Rectal smooth muscle tissue (tissue), 1 donor: ENCODE data around the gene ZDHHC17.
A peak's percentile ranks its signal among the peaks of the same experiment; 100 is the strongest.

Experiments
- H3K27ac ChIP-seq: one replicate; pipeline ENCODE4 v1.7.0; 2013; ENCODE audit warnings: low read depth, low read length, inconsistent platforms
- H3K27me3 ChIP-seq: one replicate; pipeline ENCODE4 v1.7.0; 2013; ENCODE audit warnings: low read length; ENCODE audit not compliant: control insufficient read depth, insufficient read depth
- H3K36me3 ChIP-seq: one replicate; pipeline ENCODE4 v1.7.0; 2013; ENCODE audit warnings: low read length; ENCODE audit not compliant: control insufficient read depth, insufficient read depth
- H3K4me1 ChIP-seq: one replicate; pipeline ENCODE4 v1.7.0; 2013; ENCODE audit warnings: low read length; ENCODE audit not compliant: control insufficient read depth, insufficient read depth
- H3K4me3 ChIP-seq: one replicate; pipeline ENCODE4 v1.7.0; 2013; ENCODE audit warnings: low read length
- H3K9ac ChIP-seq: one replicate; pipeline ENCODE4 v1.7.0; 2013; ENCODE audit warnings: low read length

The ZDHHC17 gene

DNA sequence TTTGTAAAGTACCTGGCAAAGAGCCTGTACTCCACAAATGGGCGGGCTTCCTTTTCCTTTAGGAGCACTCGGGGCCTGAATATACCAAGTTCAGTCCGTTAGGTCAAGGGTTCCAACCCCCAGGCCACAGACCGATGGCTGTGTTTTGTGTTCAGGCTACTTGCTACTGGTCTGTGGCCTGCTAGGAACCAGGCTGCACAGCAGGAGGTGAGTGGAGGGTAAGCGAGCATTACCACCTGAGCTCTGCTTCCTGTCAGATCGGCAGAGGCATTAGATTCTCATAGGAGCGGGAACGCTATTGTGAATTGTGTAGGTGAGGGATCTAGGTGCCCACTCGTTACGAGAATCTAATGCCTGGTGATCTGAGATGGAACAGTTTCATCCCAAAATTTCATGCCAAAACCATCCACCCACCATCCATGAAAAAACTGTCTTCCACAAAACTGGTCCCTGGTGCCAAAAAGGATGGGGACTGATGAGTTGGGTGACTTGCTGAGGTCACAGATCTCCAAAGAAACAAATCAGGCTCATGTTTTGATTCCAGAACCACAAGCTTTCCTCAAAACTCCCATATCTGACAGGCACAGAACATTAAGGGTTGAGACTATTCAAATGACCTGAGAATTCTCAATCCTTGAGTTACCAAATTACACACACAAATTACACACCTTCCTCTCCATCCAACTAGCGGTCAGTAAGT, 110.7 kb downstream of the ZDHHC17 start:
- Histone ChIP-seq H3K36me3 (no peaks in the 10 kb centered on the region), H3K4me1 (no peaks in the 10 kb centered on the region), H3K27ac (no peak overlapping the region), H3K4me3 (no peak overlapping the region), H3K27me3 (no peaks in the 10 kb centered on the region), H3K9ac (no peak overlapping the region)

DNA sequence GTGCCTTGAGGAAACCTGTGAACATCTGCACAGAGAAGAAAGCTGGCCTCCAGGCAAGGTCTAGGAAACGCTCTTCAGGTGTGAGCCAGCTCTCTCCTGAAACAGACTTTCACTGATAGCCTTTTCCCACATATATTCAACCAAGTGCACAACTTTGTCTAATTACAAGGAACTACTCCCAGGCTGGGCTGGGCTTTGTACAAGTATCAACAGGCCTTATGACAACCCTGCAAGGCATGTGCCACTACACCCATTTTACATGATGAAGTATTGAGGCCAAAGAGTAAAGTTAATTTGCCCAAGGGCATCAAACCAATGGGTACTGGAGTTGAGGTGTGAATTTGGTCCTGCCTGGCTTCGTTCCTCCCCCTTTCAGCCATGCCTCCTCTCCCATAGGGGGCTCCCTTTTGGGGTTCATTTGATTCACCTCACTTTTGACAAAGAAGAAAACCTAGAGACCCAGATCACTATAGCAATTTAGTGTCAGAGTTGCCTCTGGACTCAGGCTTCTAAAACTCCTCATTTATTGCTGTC, 112.8 kb downstream of the ZDHHC17 start:
- Histone ChIP-seq H3K36me3 (no peaks in the 10 kb centered on the region), H3K4me1 (no peaks in the 10 kb centered on the region), H3K27ac (no peak overlapping the region), H3K9ac (no peak overlapping the region), H3K4me3 (no peak overlapping the region), H3K27me3 (no peaks in the 10 kb centered on the region)

DNA sequence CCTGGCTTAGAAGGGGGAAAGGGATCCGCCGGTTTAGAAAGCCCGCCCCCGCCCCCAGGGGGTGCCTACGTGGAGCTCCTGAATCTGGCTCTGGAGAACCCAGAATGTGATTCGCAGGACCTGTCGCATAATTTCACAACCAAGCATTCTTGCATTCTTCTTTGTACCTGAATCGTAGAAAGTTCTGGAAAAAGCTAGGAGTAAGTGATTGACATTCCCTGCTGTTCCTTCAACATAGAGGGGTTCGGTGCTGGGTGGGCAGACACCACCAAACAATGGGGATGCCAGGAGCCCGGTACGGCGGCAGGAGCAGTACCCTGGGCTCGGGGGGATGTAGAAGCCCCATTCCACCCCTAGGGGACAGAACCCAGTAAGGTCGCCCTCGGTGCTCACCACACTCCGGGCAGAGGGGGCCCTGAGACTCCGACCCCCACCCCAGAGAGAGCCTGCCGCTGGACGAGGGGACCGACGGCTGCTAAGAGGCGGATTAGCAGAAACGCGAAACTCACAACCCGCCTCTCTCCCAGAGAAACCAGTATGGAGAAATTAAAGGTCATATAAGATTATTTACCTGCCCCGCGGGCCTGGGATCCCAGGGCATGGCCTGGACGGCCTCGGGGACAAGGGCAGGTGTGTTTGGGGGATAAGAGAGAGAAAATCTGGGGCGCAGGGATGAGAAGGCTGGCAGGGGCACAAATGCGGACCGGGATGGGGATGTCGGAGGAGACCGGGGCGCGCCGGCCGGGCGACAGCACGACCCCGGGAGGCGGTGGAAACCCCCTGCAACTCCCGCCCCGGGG, 114.4 kb downstream of the ZDHHC17 start:
- H3K4me1 ChIP-seq, result no peaks in the 10 kb centered on the region
- H3K36me3 ChIP-seq, result no peaks in the 10 kb centered on the region
- peak overlapping the region; percentile 52 for H3K9ac ChIP-seq
- no peaks in the 10 kb centered on the region for H3K27me3 ChIP-seq
- H3K27ac ChIP-seq, result peak overlapping the region; percentile 87
- H3K4me3 ChIP-seq, result peak overlapping the region; percentile 85

DNA sequence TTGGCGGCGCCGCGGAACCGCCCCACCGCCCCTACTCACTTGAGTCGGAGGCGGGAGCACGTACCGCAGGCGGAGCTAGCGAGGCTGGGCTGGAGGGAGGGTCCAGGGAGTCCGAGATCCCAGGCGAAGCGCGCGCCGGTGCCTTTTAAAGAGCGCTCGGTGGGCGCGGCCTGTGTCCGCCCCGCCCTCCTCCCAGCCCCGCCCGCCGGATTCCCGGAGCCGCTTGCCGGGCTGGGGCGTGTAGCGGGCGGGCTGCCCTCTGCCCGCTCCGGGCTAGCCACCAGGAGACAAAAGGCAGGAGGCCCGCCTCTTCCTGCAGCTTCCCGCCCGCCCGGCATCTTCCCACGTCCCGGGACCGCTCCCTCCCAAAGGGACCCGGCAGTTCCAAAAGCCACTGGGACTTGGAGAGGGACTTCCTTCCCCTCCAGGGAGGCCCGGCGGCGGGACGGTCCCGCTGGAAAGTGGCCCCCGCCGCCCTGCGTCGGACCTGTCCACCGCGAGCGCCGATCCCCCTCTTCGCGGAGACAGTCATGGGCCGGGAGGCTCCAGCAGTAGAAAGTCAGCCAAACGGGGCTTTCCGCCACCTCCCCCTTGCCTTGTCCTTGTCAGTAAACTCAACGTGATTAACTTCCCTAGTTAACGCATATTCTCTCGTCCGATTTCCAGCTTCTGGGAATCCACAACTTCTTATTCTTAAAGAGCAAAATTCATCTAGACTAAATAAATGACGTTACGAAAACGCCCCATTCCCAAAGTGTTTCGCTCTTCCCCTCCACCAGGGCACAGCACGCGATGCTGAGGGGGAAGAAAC, 115.2 kb downstream of the ZDHHC17 start, which contains the start of gene CSRP2:
TSS of gene CSRP2 (minus strand) at position 121 of the 811 bp plus-strand sequence. CDS start 12,759 bp downstream, outside the sequence.
- Histone ChIP-seq H3K4me1 (no peaks in the 10 kb centered on the region), H3K27ac (peak within 1 kb of the TSS; percentile 87), H3K27me3 (no peaks in the 10 kb centered on the region), H3K36me3 (no peaks in the 10 kb centered on the region), H3K9ac (peak within 1 kb of the TSS; percentile 52), H3K4me3 (peak within 1 kb of the TSS; percentile 85)

DNA sequence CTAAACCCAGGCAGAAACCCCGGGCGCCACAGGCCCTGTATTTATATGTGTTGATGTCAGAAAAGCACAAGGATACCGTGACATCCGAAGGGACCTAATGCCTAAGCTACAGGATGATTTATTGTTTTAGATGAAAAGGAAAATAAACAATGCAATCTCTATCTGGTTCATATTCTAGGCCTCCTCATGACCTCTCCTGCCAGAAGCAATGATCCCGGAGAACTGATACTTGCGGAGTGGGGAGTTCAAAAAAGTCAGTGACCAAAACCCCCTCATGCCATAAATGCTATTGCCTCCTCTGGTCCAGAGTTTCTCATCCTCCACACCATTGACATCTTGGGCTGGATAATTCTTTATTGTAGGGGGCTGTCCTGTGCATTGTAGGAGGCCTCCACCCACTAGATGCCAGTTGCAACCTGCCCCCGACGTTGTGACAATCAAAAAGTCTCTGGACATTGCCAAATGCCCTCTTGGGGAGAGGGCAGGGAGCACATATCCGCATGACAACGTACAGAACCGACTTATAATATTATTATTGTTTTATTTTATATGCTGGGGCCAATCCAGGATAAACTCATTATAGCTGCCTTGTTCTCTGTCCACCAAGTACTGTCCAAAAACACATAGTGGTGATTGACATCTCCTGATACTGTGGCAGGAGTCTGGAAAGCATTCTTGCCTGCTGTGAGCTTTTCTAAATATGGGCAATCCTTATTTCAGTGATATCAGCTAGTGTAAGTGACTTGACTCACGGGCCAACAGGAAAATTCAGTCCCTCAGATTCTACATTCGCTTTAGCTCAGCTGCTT, 116.0 kb downstream of the ZDHHC17 start:
- no peaks in the 10 kb centered on the region for H3K36me3 ChIP-seq
- H3K9ac ChIP-seq, result no peak overlapping the region
- peak overlapping the region; percentile 85 for H3K4me3 ChIP-seq
- peak overlapping the region; percentile 87 for H3K27ac ChIP-seq
- H3K27me3 ChIP-seq, result no peaks in the 10 kb centered on the region
- H3K4me1 ChIP-seq, result no peaks in the 10 kb centered on the region

DNA sequence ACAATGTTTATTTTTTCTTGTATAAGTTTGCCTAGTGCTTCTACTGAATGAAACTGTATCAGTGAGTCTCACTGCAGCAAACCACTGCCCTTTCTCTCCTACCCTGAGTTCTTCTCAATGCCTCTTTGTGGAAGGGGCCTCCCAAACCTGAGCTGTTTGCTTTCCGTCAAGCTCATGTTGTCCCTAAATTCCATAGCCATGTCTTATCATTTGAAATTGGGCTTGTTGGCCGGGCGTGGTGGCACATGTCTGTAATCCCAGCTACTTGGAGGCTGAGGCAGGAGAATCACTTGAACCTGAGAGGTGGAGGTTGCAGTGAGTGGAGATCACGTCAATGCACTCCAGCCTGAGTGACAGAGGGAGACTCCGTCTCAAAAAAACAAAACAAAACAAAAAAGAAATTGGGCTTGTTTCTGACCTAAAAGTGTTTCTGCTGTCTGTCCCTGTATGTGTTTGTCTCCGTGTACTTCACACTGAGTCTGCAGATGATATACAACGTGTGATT, 116.7 kb downstream of the ZDHHC17 start:
- Histone ChIP-seq H3K36me3 (no peaks in the 10 kb centered on the region), H3K27me3 (no peaks in the 10 kb centered on the region), H3K4me1 (no peaks in the 10 kb centered on the region), H3K27ac (no peak overlapping the region), H3K9ac (no peak overlapping the region), H3K4me3 (no peak overlapping the region)

DNA sequence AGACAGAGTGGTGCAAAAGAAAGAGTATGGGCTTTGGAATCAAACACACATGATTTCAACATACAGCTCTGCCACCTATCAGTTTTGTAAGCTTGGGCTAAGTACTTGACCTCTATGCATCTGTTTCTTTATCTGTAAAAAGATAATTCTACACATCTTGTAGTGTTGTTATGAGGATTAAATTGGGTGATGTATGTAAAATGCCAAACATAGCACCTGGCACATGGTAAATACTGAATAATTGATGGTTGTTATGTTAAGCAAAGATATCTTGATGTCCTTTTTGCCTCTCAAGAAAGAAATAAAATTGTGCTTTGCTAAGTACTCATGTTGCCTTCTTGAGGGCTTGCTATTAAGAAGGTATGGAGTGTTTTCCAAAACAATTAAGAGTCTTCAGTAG, 117.2 kb downstream of the ZDHHC17 start:
- no peak overlapping the region for H3K4me3 ChIP-seq
- H3K27ac ChIP-seq, result no peak overlapping the region
- H3K4me1 ChIP-seq, result no peaks in the 10 kb centered on the region
- no peaks in the 10 kb centered on the region for H3K36me3 ChIP-seq
- H3K27me3 ChIP-seq, result no peaks in the 10 kb centered on the region
- no peak overlapping the region for H3K9ac ChIP-seq

DNA sequence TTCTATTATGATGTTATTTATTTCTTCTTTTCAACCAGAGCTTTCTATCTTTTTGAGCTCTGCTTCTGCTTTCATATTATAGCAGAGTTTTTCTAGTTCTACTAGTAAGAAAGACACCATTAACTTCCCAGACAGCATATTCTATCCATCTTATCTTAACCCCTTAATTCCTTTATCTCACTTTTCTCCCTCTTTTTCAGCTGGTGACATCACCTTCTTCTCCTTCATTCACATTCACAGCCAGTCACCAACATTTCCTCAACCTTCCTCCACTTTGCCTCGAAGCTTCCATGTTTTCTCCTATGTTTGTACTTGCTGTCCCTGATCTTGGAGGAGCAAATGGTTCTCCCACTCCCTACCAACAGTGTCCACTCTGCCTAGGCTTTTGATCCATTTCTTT, 118.5 kb downstream of the ZDHHC17 start:
- H3K27me3 ChIP-seq, result no peaks in the 10 kb centered on the region
- no peaks in the 10 kb centered on the region for H3K36me3 ChIP-seq
- H3K4me3 ChIP-seq, result no peak overlapping the region
- no peak overlapping the region for H3K9ac ChIP-seq
- no peak overlapping the region for H3K27ac ChIP-seq
- H3K4me1 ChIP-seq, result no peaks in the 10 kb centered on the region

DNA sequence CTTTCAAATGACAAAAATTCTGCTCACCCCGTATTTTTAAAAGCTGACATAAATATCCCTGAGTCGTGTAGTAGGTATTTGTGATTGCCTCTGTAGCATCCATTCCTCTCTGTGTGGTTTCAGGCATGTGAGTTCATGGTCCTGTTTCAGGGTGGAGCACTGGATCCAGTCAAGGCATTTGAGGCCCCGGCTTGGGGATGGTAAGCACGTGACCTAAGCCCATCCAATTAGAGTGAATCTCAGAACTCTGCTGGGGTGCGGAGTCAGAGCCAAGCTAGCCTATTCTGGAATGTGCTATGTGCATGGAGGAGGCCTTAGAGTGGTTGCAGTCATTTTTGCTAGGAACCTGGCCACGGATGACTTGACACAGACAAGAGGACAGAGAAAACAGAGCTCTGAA, 119.2 kb downstream of the ZDHHC17 start:
- H3K36me3 ChIP-seq, result no peaks in the 10 kb centered on the region
- no peaks in the 10 kb centered on the region for H3K4me1 ChIP-seq
- H3K27ac ChIP-seq, result no peak overlapping the region
- H3K9ac ChIP-seq, result no peak overlapping the region
- no peaks in the 10 kb centered on the region for H3K27me3 ChIP-seq
- no peak overlapping the region for H3K4me3 ChIP-seq

DNA sequence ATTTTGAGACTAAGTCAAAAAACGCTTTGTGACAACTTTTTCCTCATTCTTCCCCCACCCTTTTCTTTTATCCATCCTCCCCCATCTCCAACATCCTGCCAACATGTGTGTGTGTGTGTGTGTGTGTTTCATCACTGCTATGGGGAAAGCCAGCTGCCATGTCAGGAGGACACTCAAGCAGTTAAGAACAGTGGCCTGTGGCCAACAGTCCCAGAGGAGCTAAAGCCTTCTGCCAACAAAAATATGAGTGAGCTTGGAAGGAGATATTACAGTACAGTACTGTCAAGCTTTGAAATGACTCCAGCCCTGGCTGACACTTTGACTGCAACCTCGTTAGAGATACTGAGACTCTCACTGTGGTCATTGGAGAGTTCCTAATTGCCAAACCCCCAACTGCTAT, 119.9 kb downstream of the ZDHHC17 start:
- Histone ChIP-seq H3K36me3 (no peaks in the 10 kb centered on the region), H3K27ac (no peak overlapping the region), H3K4me1 (no peaks in the 10 kb centered on the region), H3K9ac (no peak overlapping the region), H3K4me3 (no peak overlapping the region), H3K27me3 (no peaks in the 10 kb centered on the region)

DNA sequence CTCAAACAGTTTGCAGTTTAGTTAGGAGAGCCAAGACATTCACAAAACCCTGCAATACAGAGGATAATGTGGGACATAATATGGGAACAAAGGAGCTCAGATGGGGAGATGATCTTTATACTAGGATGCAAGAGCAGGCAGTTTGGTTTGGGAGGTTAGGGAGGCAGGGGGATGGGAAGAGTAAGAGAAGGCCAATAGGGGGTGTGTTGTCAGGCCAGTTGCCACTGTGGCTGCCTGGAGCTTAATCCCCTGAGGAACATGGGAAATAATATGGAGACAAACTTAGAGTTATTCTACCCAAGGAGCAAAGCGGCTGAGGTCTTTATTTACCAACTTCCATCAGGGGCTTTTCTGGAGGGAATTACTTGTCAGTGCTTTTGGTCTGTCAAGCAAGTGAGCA, 124.9 kb downstream of the ZDHHC17 start:
- no peaks in the 10 kb centered on the region for H3K4me1 ChIP-seq
- H3K36me3 ChIP-seq, result no peaks in the 10 kb centered on the region
- H3K4me3 ChIP-seq, result no peak overlapping the region
- no peaks in the 10 kb centered on the region for H3K27me3 ChIP-seq
- H3K9ac ChIP-seq, result no peak overlapping the region
- H3K27ac ChIP-seq, result no peak overlapping the region
